Upper lobe of right lung (tissue), 1 donor: ENCODE measurements around the gene MRTFA. TPM values are rescaled to one million over a fixed set of nuclear protein-coding genes. Genes with fewer than 3 reads are reported as not detected.

Experiments used
- ATAC-seq: fragments of 200-7000 bp; cut with Tn5 transposase; one replicate; pipeline ENCODE4 v1.9.1; 2020; ENCODE audit warnings: mild to moderate bottlenecking, moderate library complexity
- DNase-seq: peaks from one replicate; pipeline ENCODE4 v3.0.0-alpha.2; 2020
- H3K27ac ChIP-seq: fragments of 200-600 bp; one replicate; pipeline ENCODE4 v1.8.0; 2022
- H3K27me3 ChIP-seq: fragments of 200-600 bp; one replicate; pipeline ENCODE4 v1.8.0; 2022; ENCODE audit warnings: mild to moderate bottlenecking
- H3K36me3 ChIP-seq: fragments of 200-600 bp; one replicate; pipeline ENCODE4 v1.8.0; 2022
- H3K4me1 ChIP-seq: fragments of 200-600 bp; one replicate; pipeline ENCODE4 v1.8.0; 2022
- H3K4me3 ChIP-seq: fragments of 200-600 bp; one replicate; pipeline ENCODE4 v1.8.0; 2022; ENCODE audit warnings: mild to moderate bottlenecking
- H3K9me3 ChIP-seq: fragments of 200-600 bp; one replicate; pipeline ENCODE4 v1.8.0; 2022
- intact Hi-C: fragments of 100-400 bp; cut with DNase I; formaldehyde crosslinking; loops from one replicate; pipeline ENCODE4 v1.11.0; 2022
- total RNA-seq: library from RNA; stranded (reverse); fragmentation: NEBNext Ultra II Directional; extraction: Animal tissue kit (Norgen Biotek cat#: 25700); gene quantifications from one replicate; pipeline ENCODE4 v1.2.1, GENCODE V29; 2021
- TF ChIP-seq, protein P1 (sequence below): fragments of 200-600 bp; IDR thresholded peaks from one replicate; pipeline ENCODE4 v1.8.0; 2022; ENCODE audit warnings: antibody characterized with exemption
- donor health status: DM: no; HTN: yes; CAD: no; lungs with severe emphysema.

MRTFA gene
- total RNA-seq, 1 donor from 2014 or later, result 60.4 TPM

DNA sequence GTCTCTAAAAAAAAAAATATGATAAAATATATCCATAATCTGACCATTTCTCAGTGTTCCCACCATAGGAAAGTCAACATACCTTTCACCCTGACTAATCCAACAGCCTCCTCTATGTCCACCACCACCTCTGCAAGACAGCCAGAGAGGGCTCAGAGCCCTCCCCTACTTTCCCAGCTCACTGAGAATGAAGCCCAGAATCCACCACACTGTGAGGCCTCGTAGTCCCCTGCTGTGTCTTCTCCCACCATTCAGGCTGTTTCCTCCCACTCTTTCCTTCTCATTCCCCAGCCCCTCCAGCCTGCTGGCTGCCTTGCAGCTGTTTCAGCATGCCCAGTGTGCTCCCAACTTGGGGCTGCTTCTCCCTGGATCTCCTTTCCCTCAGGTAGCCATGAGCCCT lies 239.1 kb downstream of the MRTFA start:
- Histone ChIP-seq H3K27me3 (no peaks in the 10 kb centered on the region), H3K9me3 (no peaks in the 10 kb centered on the region), H3K4me1 (peaks cover 21% of the 10 kb centered on the region), H3K4me3 (no peak overlapping the region), H3K36me3 (peaks cover 9% of the 10 kb centered on the region), H3K27ac (peak overlapping the region; percentile 55)
- DNase-seq, result no peak
- ATAC-seq, result no peak
- intact Hi-C loops, result no loop called here
- TF ChIP-seq, protein P1, sequence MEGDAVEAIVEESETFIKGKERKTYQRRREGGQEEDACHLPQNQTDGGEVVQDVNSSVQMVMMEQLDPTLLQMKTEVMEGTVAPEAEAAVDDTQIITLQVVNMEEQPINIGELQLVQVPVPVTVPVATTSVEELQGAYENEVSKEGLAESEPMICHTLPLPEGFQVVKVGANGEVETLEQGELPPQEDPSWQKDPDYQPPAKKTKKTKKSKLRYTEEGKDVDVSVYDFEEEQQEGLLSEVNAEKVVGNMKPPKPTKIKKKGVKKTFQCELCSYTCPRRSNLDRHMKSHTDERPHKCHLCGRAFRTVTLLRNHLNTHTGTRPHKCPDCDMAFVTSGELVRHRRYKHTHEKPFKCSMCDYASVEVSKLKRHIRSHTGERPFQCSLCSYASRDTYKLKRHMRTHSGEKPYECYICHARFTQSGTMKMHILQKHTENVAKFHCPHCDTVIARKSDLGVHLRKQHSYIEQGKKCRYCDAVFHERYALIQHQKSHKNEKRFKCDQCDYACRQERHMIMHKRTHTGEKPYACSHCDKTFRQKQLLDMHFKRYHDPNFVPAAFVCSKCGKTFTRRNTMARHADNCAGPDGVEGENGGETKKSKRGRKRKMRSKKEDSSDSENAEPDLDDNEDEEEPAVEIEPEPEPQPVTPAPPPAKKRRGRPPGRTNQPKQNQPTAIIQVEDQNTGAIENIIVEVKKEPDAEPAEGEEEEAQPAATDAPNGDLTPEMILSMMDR, result no peak

DNA sequence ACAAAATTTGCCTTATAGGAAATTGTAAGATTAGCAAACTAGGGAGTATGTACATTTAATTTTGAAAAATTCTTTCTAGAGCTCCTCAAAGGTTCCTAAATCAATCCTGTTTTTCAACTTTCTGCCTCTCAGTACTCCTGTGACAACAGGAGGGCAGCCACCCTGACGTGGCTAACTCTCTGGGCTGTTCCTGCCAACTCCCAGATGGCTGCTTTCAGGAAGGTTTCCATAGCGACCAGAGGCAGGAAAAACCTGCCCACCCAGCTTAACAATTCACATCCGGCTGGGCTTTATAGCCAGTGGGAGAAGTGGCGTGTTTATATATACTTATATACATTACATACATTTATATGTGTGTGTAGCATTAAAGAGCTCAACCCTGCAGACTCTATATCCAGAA lies 239.6 kb downstream of the MRTFA start:
- intact Hi-C loops, result no loop called here
- Histone ChIP-seq H3K4me3 (no peak overlapping the region), H3K9me3 (no peaks in the 10 kb centered on the region), H3K27me3 (no peaks in the 10 kb centered on the region), H3K36me3 (peaks cover 4% of the 10 kb centered on the region), H3K4me1 (peaks cover 21% of the 10 kb centered on the region), H3K27ac (peak overlapping the region; percentile 55)
- TF ChIP-seq, protein P1, result no peak
- ATAC-seq (peak; percentile 79), DNase-seq (no peak)

DNA sequence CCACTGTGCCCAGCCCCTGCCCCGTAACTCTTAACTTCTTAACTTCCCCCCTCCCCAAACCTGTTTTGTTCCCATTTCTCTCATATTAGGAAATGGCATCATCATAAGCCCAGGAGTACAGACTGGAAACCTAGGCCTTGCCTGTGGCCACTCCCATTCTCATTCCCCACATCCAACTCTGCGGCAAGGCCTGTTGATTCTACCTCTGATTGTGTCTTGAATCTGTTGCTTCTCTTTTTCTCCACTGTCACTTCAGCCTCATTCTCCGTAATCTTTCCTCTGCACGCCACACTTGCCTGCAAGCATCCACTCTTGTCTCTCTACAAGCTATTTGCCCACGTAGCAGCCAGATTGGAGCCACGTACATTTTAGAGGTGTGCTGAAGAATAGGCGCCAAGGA lies 240.9 kb downstream of the MRTFA start:
- DNase-seq (no peak), ATAC-seq (no peak)
- TF ChIP-seq, protein P1, result no peak
- Histone ChIP-seq H3K27ac (no peak overlapping the region), H3K9me3 (no peaks in the 10 kb centered on the region), H3K27me3 (no peaks in the 10 kb centered on the region), H3K4me3 (no peak overlapping the region), H3K4me1 (peaks cover 18% of the 10 kb centered on the region), H3K36me3 (no peaks in the 10 kb centered on the region)
- intact Hi-C loops, result no loop called here

- no peak for DNase-seq
- H3K27me3 ChIP-seq, result no peaks in the 10 kb centered on the region
- ATAC-seq, result no peak
- no peak overlapping the region for H3K27ac ChIP-seq
- intact Hi-C loops, result no loop called here
- H3K36me3 ChIP-seq, result no peaks in the 10 kb centered on the region
- H3K4me1 ChIP-seq, result peaks cover 8% of the 10 kb centered on the region
- H3K4me3 ChIP-seq, result no peak overlapping the region
- no peaks in the 10 kb centered on the region for H3K9me3 ChIP-seq
- TF ChIP-seq, protein P1, result no peak
Measured at GRCh38 chr22:40394607-40395006, 241.9 kb downstream of the MRTFA start.

- ATAC-seq, result no peak
- H3K4me1 ChIP-seq, result peaks cover 12% of the 10 kb centered on the region
- no peaks in the 10 kb centered on the region for H3K27me3 ChIP-seq
- no peak overlapping the region for H3K27ac ChIP-seq
- DNase-seq, result no peak
- no peaks in the 10 kb centered on the region for H3K9me3 ChIP-seq
- H3K36me3 ChIP-seq, result no peaks in the 10 kb centered on the region
- TF ChIP-seq, protein P1, result no peak
- intact Hi-C loops, result no loop called here
- H3K4me3 ChIP-seq, result no peak overlapping the region
Measured at GRCh38 chr22:40392618-40393017, 243.9 kb downstream of the MRTFA start.

DNA sequence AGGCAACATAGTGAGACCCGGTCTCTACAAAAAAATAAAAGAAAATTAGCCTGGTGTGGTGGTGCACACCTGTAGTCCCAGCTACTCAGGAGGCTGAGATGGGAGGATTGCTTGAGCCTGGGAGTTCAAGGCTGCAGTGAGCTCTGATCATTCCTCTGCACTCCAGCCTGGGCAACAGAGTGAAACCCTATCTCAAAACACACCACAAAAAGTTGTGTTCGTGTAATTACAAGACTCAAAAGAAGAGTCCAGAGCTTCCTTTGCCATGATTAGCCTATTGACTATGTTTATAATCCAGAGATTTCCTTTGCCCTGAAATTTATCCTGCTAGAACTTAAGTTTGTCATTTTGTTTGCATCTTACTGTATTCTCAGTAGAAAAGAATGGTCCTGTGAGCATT lies 245.1 kb downstream of the MRTFA start:
- no peak overlapping the region for H3K27ac ChIP-seq
- H3K4me1 ChIP-seq, result peaks cover 5% of the 10 kb centered on the region
- H3K4me3 ChIP-seq, result no peak overlapping the region
- DNase-seq (no peak), ATAC-seq (no peak)
- intact Hi-C loops, result no loop called here
- H3K27me3 ChIP-seq, result no peaks in the 10 kb centered on the region
- no peaks in the 10 kb centered on the region for H3K36me3 ChIP-seq
- TF ChIP-seq, protein P1, result no peak
- no peaks in the 10 kb centered on the region for H3K9me3 ChIP-seq
